ENCODE results near the gene MUC2. TPM values are rescaled to one million over a fixed set of nuclear protein-coding genes. Genes with fewer than 3 reads are reported as not detected.

MUC2 gene
- total and polyA plus RNA-seq, 2 of the 13 experiments (the other 11 are each of a cell fraction or from before 2014, with no cell fraction given): not detected

- TF ChIP-seq SP1 (IDR thresholded peaks at IDR 0.05) (no peak), SP1 (CRISPR knock-in tag; IDR thresholded peaks at IDR 0.05) (peak; percentile 29; the same call in 1 of the 2 replicates), THAP11 (CRISPR knock-in tag; IDR thresholded peaks at IDR 0.05) (0 out of 2 replicates have a peak, but pooled peaks have one; percentile 50), HOMEZ (CRISPR knock-in tag; IDR thresholded peaks at IDR 0.05; ENCODE audit: low read depth) (no peak), ZNF552 (CRISPR knock-in tag; IDR thresholded peaks at IDR 0.05; ENCODE audit: borderline replicate concordance) (0 out of 2 replicates have a peak, but pooled peaks have one; percentile 52), ZNF572 (CRISPR knock-in tag; IDR thresholded peaks at IDR 0.05) (no peak), ZNF687 (CRISPR knock-in tag; IDR thresholded peaks at IDR 0.05) (peak; percentile 75), BCL6 (CRISPR knock-in tag; IDR thresholded peaks at IDR 0.05) (0 out of 2 replicates have a peak, but pooled peaks have one; percentile 32), PATZ1 (CRISPR knock-in tag; IDR thresholded peaks at IDR 0.05) (peak; percentile 45; the same call in 1 of the 2 replicates), MZF1 (CRISPR knock-in tag; IDR thresholded peaks at IDR 0.05; ENCODE audit: borderline replicate concordance) (no peak), RFX5 (IDR thresholded peaks at IDR 0.05; ENCODE audit: low read depth, low read length) (no peak), BHLHE40 (IDR thresholded peaks at IDR 0.05; ENCODE audit: low read length) (peak; percentile 57; the same call in 1 of the 2 replicates), HIC2 (CRISPR knock-in tag; IDR thresholded peaks at IDR 0.05; ENCODE audit: low read depth) (peak; percentile 62), ZNF710 (CRISPR knock-in tag; IDR thresholded peaks at IDR 0.05; ENCODE audit: borderline replicate concordance) (0 out of 2 replicates have a peak, but pooled peaks have one; percentile 27), HOXA5 (CRISPR knock-in tag; IDR thresholded peaks at IDR 0.05) (0 out of 2 replicates have a peak, but pooled peaks have one; percentile 43), RXRA (CRISPR knock-in tag; IDR thresholded peaks at IDR 0.05) (peak; percentile 34; the same call in 1 of the 2 replicates), NRL (CRISPR knock-in tag; IDR thresholded peaks at IDR 0.05; ENCODE audit: borderline replicate concordance) (0 out of 2 replicates have a peak, but pooled peaks have one; percentile 28)
Observed at GRCh38 chr11:1050581-1051355, 23.9 kb upstream of the MUC2 start (continued).

Measured in HepG2 (cell line).